Mucosa of rectum (tissue), 2 donors: ENCODE data around the gene TRIM3.
A peak's percentile ranks its signal among the peaks of the same experiment; 100 is the strongest.

ENCODE experiments used
- H3K27ac ChIP-seq, 2 donors: one replicate each; pipeline ENCODE4 v1.7.0; 2013; ENCODE audit warnings: inconsistent platforms in 2 of 2, low read depth in 2 of 2, low read length in 2 of 2
- H3K27me3 ChIP-seq, 2 donors: one replicate each; pipeline ENCODE4 v1.7.0; 2013; ENCODE audit warnings: low read length in 2 of 2; ENCODE audit not compliant: control insufficient read depth in 2 of 2, insufficient read depth in 2 of 2
- H3K36me3 ChIP-seq, 2 donors: one replicate each; pipeline ENCODE4 v1.7.0; 2013; ENCODE audit warnings: low read length in 2 of 2; ENCODE audit not compliant: control insufficient read depth in 2 of 2, insufficient read depth in 2 of 2
- H3K4me1 ChIP-seq, 2 donors: one replicate each; pipeline ENCODE4 v1.7.0; 2013; ENCODE audit warnings: low read length in 2 of 2, mild to moderate bottlenecking in 1 of 2; ENCODE audit not compliant: control insufficient read depth in 2 of 2, insufficient read depth in 2 of 2
- H3K4me3 ChIP-seq, 2 donors: one replicate each; pipeline ENCODE4 v1.7.0; 2013; ENCODE audit warnings: low read length in 2 of 2
- H3K9ac ChIP-seq, 2 donors: one replicate each; pipeline ENCODE4 v1.7.0; 2013; ENCODE audit warnings: low read length in 2 of 2, low read depth in 1 of 2, mild to moderate bottlenecking in 1 of 2
- H3K9me3 ChIP-seq, 2 donors: one replicate each; pipeline ENCODE4 v1.7.0; 2013; ENCODE audit warnings: low read length in 2 of 2; ENCODE audit not compliant: control insufficient read depth in 2 of 2
- donor health status: healthy.
- donor health status: Normal muscosa, but diverticular disease.

Gene TRIM3

GRCh38 chr11:6497069-6497839, 23.5 kb upstream of the TRIM3 start, which contains the start of gene DNHD1:
DNHD1 (plus strand) TSS chr11:6497280; CDS start chr11:6498216, 936 bp downstream.
- Histone ChIP-seq H3K27ac (no peak within 1 kb of the TSS), H3K4me3 (no peak within 1 kb of the TSS), H3K27me3 (no peaks in the 10 kb centered on the region), H3K4me1 (no peaks in the 10 kb centered on the region), H3K9ac (no peak within 1 kb of the TSS), H3K36me3 (peaks cover 0 to 13% of the 10 kb centered on the region in 2 donors), H3K9me3 (no peaks in the 10 kb centered on the region)

GRCh38 chr11:6489306-6489705, 15.6 kb upstream of the TRIM3 start:
- Histone ChIP-seq H3K9ac (peak overlapping the region in 1 of 2 donors; percentile 6), H3K4me1 (peaks cover 30 to 31% of the 10 kb centered on the region in 2 donors), H3K36me3 (peaks cover 6 to 23% of the 10 kb centered on the region in 2 donors), H3K9me3 (no peaks in the 10 kb centered on the region), H3K27ac (peak overlapping the region; percentile 41 to 53), H3K27me3 (no peaks in the 10 kb centered on the region), H3K4me3 (peak overlapping the region in 1 of 2 donors; percentile 24)

DNA sequence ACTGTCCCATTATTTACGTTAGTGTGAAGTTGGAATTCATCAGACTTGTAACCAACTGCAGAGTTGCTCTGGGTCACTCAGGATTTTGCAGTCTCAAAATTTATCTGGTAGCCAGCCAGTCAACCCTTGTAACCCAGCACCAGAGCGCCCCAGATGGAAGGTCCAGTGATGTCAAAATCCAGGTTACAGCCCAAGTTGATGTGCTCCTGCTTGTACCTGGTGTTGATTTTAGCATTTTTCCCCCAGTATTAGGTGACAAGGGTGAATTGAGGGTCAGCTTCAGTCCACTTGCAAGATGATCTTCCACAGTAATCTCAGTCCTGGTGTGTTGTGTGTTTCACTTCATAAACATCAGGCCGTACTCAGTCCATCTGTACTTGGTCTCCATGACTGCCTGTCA, 15.1 kb upstream of the TRIM3 start:
- Histone ChIP-seq H3K27ac (peak overlapping the region; percentile 38 to 53), H3K36me3 (peaks cover 6 to 24% of the 10 kb centered on the region in 2 donors), H3K4me1 (peaks cover 30 to 31% of the 10 kb centered on the region in 2 donors), H3K9ac (peak overlapping the region in 1 of 2 donors; percentile 6), H3K27me3 (no peaks in the 10 kb centered on the region), H3K4me3 (peak overlapping the region in 1 of 2 donors; percentile 4), H3K9me3 (no peaks in the 10 kb centered on the region)

DNA sequence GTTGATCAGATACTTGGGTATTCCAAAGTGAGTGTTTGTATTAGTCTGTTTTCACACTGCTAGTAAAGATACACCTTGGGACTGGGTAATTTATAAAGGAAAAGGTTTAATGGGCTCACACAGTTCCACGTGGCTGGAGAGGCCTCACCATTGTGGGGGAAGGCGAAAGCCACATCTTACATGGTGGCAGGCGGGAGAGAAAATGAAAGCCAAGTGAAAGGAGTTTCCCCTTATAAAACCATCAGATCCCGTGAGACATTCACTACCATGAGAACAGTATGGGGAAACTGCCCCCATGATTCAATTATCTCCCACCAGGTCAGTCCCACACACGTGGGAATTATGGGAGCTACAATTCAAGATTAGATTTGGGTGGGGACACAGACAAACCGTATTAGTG, 14.6 kb upstream of the TRIM3 start:
- no peaks in the 10 kb centered on the region for H3K27me3 ChIP-seq
- H3K27ac ChIP-seq: peak overlapping the region; percentile 38 to 53
- no peak overlapping the region for H3K9ac ChIP-seq
- no peaks in the 10 kb centered on the region for H3K9me3 ChIP-seq
- H3K4me1 ChIP-seq: peaks cover 31% of the 10 kb centered on the region in 2 donors
- H3K4me3 ChIP-seq: no peak overlapping the region
- H3K36me3 ChIP-seq: peaks cover 8 to 29% of the 10 kb centered on the region in 2 donors

- Histone ChIP-seq H3K27ac (peak overlapping the region; percentile 34 to 44), H3K27me3 (no peaks in the 10 kb centered on the region)
Measured at GRCh38 chr11:6486938-6487337, 13.2 kb upstream of the TRIM3 start.

DNA sequence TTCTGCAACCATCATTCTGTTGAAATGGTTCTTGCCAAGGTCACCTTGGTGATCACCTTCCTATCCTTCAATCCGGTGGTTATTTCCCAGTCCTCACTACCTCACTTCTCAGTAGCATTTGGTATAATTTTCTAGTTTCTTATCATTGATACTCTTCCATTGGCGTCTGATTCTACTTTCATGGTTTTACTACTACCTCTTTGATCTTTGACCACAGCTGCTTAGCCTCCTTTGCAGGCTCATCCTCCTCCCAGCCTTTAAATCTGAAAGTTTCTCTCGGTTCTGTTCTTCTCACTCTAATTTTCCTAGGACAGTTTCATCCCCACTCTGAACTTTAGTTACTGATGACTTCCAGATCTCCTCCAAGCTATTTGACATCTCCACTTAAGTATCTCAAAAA, 12.5 kb upstream of the TRIM3 start:
- H3K9me3 ChIP-seq: no peaks in the 10 kb centered on the region
- H3K9ac ChIP-seq: no peak overlapping the region
- no peak overlapping the region for H3K4me3 ChIP-seq
- H3K27ac ChIP-seq: peak overlapping the region; percentile 34 to 44
- H3K36me3 ChIP-seq: peaks cover 17 to 41% of the 10 kb centered on the region in 2 donors
- H3K4me1 ChIP-seq: peaks cover 45 to 48% of the 10 kb centered on the region in 2 donors
- no peaks in the 10 kb centered on the region for H3K27me3 ChIP-seq

More at GRCh38 chr11:6486938-6487337, 13.2 kb upstream of the TRIM3 start:
- Histone ChIP-seq H3K9me3 (no peaks in the 10 kb centered on the region), H3K36me3 (peaks cover 17 to 41% of the 10 kb centered on the region in 2 donors), H3K4me1 (peaks cover 43 to 45% of the 10 kb centered on the region in 2 donors), H3K9ac (peak overlapping the region; percentile 22 to 26), H3K4me3 (no peak overlapping the region)

DNA sequence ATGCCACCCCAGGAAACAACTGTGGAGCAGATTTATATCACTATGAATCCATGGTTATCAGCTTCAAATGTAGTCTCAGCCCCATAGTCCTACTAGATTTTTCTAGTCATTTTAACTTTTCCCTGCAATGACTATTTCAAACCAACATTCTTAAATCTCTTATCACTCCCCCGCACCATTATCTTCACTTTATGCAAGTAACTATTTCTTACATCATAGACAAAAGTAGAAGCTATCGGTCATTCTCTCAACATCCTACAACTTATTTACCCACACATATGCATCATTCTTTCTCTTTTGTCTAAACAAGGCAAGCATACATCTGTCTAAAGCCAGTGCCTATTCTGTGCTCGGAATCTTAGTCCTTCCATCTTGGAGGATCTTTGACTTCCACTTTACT, 11.9 kb upstream of the TRIM3 start:
- H3K9me3 ChIP-seq: no peaks in the 10 kb centered on the region
- H3K27ac ChIP-seq: peak overlapping the region in 1 of 2 donors; percentile 34
- H3K27me3 ChIP-seq: no peaks in the 10 kb centered on the region
- peaks cover 49 to 50% of the 10 kb centered on the region in 2 donors for H3K4me1 ChIP-seq
- no peak overlapping the region for H3K4me3 ChIP-seq
- peaks cover 17 to 41% of the 10 kb centered on the region in 2 donors for H3K36me3 ChIP-seq
- no peak overlapping the region for H3K9ac ChIP-seq

GRCh38 chr11:6483015-6483414, 9.3 kb upstream of the TRIM3 start:
- Histone ChIP-seq H3K27me3 (no peaks in the 10 kb centered on the region), H3K27ac (no peak overlapping the region), H3K36me3 (peaks cover 30 to 57% of the 10 kb centered on the region in 2 donors), H3K4me1 (peaks cover 44 to 48% of the 10 kb centered on the region in 2 donors), H3K9me3 (no peaks in the 10 kb centered on the region), H3K9ac (no peak overlapping the region), H3K4me3 (no peak overlapping the region)

DNA sequence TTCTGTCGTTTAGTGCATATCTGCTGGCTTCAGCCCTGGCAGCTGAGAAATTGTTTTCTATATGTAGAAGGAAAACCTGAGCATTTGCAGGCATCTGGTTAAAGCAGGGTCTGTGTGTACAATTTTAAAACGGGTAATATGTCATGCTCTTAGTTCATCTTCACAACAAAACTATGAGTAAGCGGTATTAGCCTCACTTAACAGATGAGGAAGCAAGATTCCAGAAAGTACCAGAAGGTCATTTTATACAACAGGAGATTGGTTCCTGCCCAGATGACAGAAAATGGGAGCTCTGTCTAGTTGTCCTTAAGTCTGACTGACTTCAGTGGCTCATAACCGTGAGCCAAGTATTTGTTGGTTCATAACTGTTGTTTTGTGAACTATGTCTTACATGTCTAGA, 8.7 kb upstream of the TRIM3 start:
- Histone ChIP-seq H3K4me1 (peaks cover 42 to 43% of the 10 kb centered on the region in 2 donors), H3K27me3 (no peaks in the 10 kb centered on the region), H3K9me3 (no peaks in the 10 kb centered on the region), H3K36me3 (peaks cover 35 to 63% of the 10 kb centered on the region in 2 donors), H3K27ac (peak overlapping the region in 1 of 2 donors; percentile 90), H3K9ac (peak overlapping the region; percentile 70 to 93), H3K4me3 (peak overlapping the region; percentile 91 to 98)

GRCh38 chr11:6481924-6482275, 8.2 kb upstream of the TRIM3 start:
- H3K27me3 ChIP-seq: no peaks in the 10 kb centered on the region
- peaks cover 38 to 40% of the 10 kb centered on the region in 2 donors for H3K4me1 ChIP-seq
- H3K36me3 ChIP-seq: peaks cover 41 to 68% of the 10 kb centered on the region in 2 donors
- no peaks in the 10 kb centered on the region for H3K9me3 ChIP-seq
- H3K4me3 ChIP-seq: peak overlapping the region; percentile 91 to 98
- peak overlapping the region; percentile 70 to 93 for H3K9ac ChIP-seq
- H3K27ac ChIP-seq: peak overlapping the region; percentile 90 to 95
